NT2/D1 (cell line): ENCODE measurements around the gene ADAMTS6.

Experiments used
- SUZ12 ChIP-seq: IDR thresholded peaks from 2 replicates; pipeline ENCODE4 v1.6.1; 2011; ENCODE audit not compliant: insufficient read length, insufficient read depth; ENCODE audit errors: extremely low read depth
- ZNF274 ChIP-seq: IDR thresholded peaks from 2 replicates; pipeline ENCODE4 v1.6.1; 2011; ENCODE audit warnings: mild to moderate bottlenecking, low read depth, low read length

DNA sequence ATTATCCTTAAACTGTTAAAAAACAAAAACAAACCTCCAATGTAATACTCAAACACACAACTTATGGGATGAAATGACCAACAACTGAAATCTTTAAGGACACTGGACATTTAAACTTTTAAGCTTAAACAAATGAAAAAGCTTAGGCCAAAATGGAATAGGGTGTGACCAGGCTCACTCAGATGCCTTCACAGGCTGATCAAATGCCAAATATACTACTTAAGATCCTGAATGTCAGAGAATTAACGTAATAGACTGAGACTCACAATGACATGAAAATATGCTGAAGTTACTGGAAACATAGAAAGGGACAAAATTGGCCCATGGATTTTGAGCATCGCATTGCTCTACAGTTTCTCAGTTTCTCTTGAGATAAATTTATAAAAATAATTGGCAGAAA lies 286.8 kb downstream of the ADAMTS6 start:
- TF ChIP-seq SUZ12 (no peak), ZNF274 (no peak)
